OCI-LY3 (cell line): ENCODE data around the gene ARFGAP3.

Experiments
- H2AFZ ChIP-seq: fragments of 200-600, 300-600 bp; shearing (Covaris generic); 2 replicates; pipeline ENCODE4 v1.6.0; 2014; ENCODE audit warnings: antibody characterized with exemption, low read depth, low read length
- H3K27ac ChIP-seq: fragments of 200-600, 300-600 bp; sonication (generic); 2 replicates; pipeline ENCODE4 v1.5.1; 2014; ENCODE audit warnings: mild to moderate bottlenecking, low read length, moderate library complexity, mixed read lengths
- H3K27me3 ChIP-seq: fragments of 200-600, 300-600 bp; sonication (generic); 2 replicates; pipeline ENCODE4 v1.6.1; 2014; ENCODE audit warnings: low read depth, low read length, mixed read lengths
- H3K36me3 ChIP-seq: fragments of 200-600, 300-600 bp; sonication (generic); replicated peaks from 2 replicates; pipeline ENCODE3; 2014; ENCODE audit warnings: low read depth, low read length, mixed read lengths
- H3K4me1 ChIP-seq: fragments of 300-600, 200-600 bp; sonication (generic); 2 replicates; pipeline ENCODE4 v1.6.1; 2014; ENCODE audit warnings: low read length, mixed read lengths
- H3K4me2 ChIP-seq: fragments of 200-600, 300-600 bp; sonication (generic); 2 replicates; pipeline ENCODE4 v1.6.1; 2014; ENCODE audit warnings: low read length, mixed read lengths
- H3K4me3 ChIP-seq: fragments of 300-600, 200-600 bp; sonication (generic); 2 replicates; pipeline ENCODE4 v1.5.1; 2014; ENCODE audit warnings: antibody characterized with exemption, mild to moderate bottlenecking, low read length, moderate library complexity
- H3K79me2 ChIP-seq: fragments of 300-600, 200-600 bp; shearing (Covaris generic); 2 replicates; pipeline ENCODE4 v1.6.1; 2014; ENCODE audit warnings: mild to moderate bottlenecking, low read length, mixed read lengths
- H3K9ac ChIP-seq: fragments of 300-600, 200-600 bp; shearing (Covaris generic); 2 replicates; pipeline ENCODE4 v1.6.0; 2014; ENCODE audit warnings: mild to moderate bottlenecking, low read length, moderate library complexity
- H3K9me3 ChIP-seq: fragments of 200-600, 300-600 bp; shearing (Covaris generic); 2 replicates; pipeline ENCODE4 v1.6.1; 2014; ENCODE audit warnings: low read length, mixed read lengths; ENCODE audit not compliant: insufficient read depth
- H4K20me1 ChIP-seq: fragments of 200-600, 300-600 bp; sonication (generic); 2 replicates; pipeline ENCODE4 v1.6.1; 2016; ENCODE audit warnings: low read length, mixed read lengths; ENCODE audit not compliant: insufficient read depth
- CTCF ChIP-seq: fragments of 200-600, 300-600 bp; sonication (generic); IDR thresholded peaks from 2 replicates; pipeline ENCODE4 v1.5.1; 2014; ENCODE audit warnings: antibody characterized with exemption, low read length, low read depth
- EZH2phosphoT487 ChIP-seq: fragments of 200-600 bp; shearing (Covaris generic); IDR thresholded peaks from 2 replicates; pipeline ENCODE4 v1.6.1; 2018; ENCODE audit warnings: antibody characterized with exemption, mixed run types, low read depth

ARFGAP3 gene

GRCh38 chr22:42883970-42884369, 26.9 kb upstream of the ARFGAP3 start:
- Histone ChIP-seq H3K4me3 (no peak overlapping the region), H3K9me3 (no peaks in the 10 kb centered on the region), H3K27ac (no peak overlapping the region), H2AFZ (no peak overlapping the region), H3K4me2 (no peak overlapping the region), H4K20me1 (0 out of 2 replicates have a peak, but pooled peaks cover 3% of the 10 kb centered on the region), H3K27me3 (no peaks in the 10 kb centered on the region), H3K4me1 (peaks cover 41% of the 10 kb centered on the region), H3K79me2 (no peaks in the 10 kb centered on the region), H3K9ac (no peak overlapping the region), H3K36me3 (peaks cover 67% of the 10 kb centered on the region)
- TF ChIP-seq EZH2phosphoT487: no peak
- no peak for TF ChIP-seq CTCF

- TF ChIP-seq EZH2phosphoT487 (no peak), CTCF (no peak)
- Histone ChIP-seq H3K4me1 (peaks cover 32% of the 10 kb centered on the region), H2AFZ (no peak overlapping the region), H3K9me3 (no peaks in the 10 kb centered on the region), H4K20me1 (0 out of 2 replicates have a peak, but pooled peaks cover 3% of the 10 kb centered on the region), H3K4me3 (no peak overlapping the region), H3K27me3 (no peaks in the 10 kb centered on the region), H3K4me2 (peak overlapping the region; percentile 61), H3K36me3 (peaks cover 66% of the 10 kb centered on the region), H3K27ac (peak overlapping the region; percentile 65), H3K79me2 (no peaks in the 10 kb centered on the region), H3K9ac (peak overlapping the region; percentile 33; the same call in 1 of the 2 replicates)
Measured at GRCh38 chr22:42883121-42883520, 26.0 kb upstream of the ARFGAP3 start.

- H2AFZ ChIP-seq: no peak overlapping the region
- peak overlapping the region; percentile 28 for H3K4me3 ChIP-seq
- peak; percentile 28; the same call in 1 of the 2 replicates for TF ChIP-seq CTCF
- no peak for TF ChIP-seq EZH2phosphoT487
- H3K27me3 ChIP-seq: no peaks in the 10 kb centered on the region
- peaks cover 26% of the 10 kb centered on the region for H3K4me1 ChIP-seq
- peak overlapping the region; percentile 33 for H3K9ac ChIP-seq
- H3K27ac ChIP-seq: peak overlapping the region; percentile 65
- peak overlapping the region; percentile 61 for H3K4me2 ChIP-seq
- H4K20me1 ChIP-seq: 0 out of 2 replicates have a peak, but pooled peaks cover 3% of the 10 kb centered on the region
- no peaks in the 10 kb centered on the region for H3K79me2 ChIP-seq
- peaks cover 62% of the 10 kb centered on the region for H3K36me3 ChIP-seq
- H3K9me3 ChIP-seq: no peaks in the 10 kb centered on the region
Measured at GRCh38 chr22:42881982-42882656, 25.0 kb upstream of the ARFGAP3 start.

- Histone ChIP-seq H3K27ac (no peak overlapping the region), H4K20me1 (0 out of 2 replicates have a peak, but pooled peaks cover 3% of the 10 kb centered on the region), H3K79me2 (no peaks in the 10 kb centered on the region), H3K27me3 (no peaks in the 10 kb centered on the region), H3K9me3 (no peaks in the 10 kb centered on the region), H3K4me3 (no peak overlapping the region), H3K9ac (no peak overlapping the region), H2AFZ (no peak overlapping the region), H3K4me1 (peaks cover 26% of the 10 kb centered on the region), H3K36me3 (peaks cover 63% of the 10 kb centered on the region), H3K4me2 (no peak overlapping the region)
- TF ChIP-seq CTCF (no peak), EZH2phosphoT487 (no peak)
Measured at GRCh38 chr22:42881298-42881697, 24.2 kb upstream of the ARFGAP3 start.
